Lung (tissue), 12 donors: ENCODE data around the gene NBAS. TPM values are rescaled to one million over a fixed set of nuclear protein-coding genes. Genes with fewer than 3 reads are reported as not detected.

Source experiments
- ATAC-seq: fragments of 200-7000 bp; cut with Tn5 transposase; one replicate; pipeline ENCODE4 v1.9.1; 2020; ENCODE audit warnings: moderate number of reproducible peaks; ENCODE audit not compliant: insufficient read depth, low FRiP score
- DNase-seq, 3 donors: peaks; one replicate each; pipeline ENCODE4 v3.0.0-alpha.2; 2013 to 2017
- H3K27ac ChIP-seq, 2 donors: one replicate each; pipeline ENCODE4 v1.5.1; 2013; ENCODE audit warnings: mild to moderate bottlenecking in 2 of 2, moderate library complexity in 2 of 2, control low read depth in 1 of 2, inconsistent platforms in 1 of 2, low read depth in 1 of 2, low read length in 1 of 2
- H3K27me3 ChIP-seq, 3 donors: one replicate each; pipeline ENCODE4 v1.5.1; 2013; ENCODE audit warnings: low read length in 2 of 3; ENCODE audit not compliant: control insufficient read depth in 3 of 3, insufficient read depth in 3 of 3
- H3K36me3 ChIP-seq, 4 donors: one replicate each; pipeline ENCODE4 v1.5.1; 2013; ENCODE audit warnings: low read length in 4 of 4, mild to moderate bottlenecking in 1 of 4, moderate library complexity in 1 of 4; ENCODE audit not compliant: control insufficient read depth in 4 of 4, insufficient read depth in 4 of 4
- H3K4me1 ChIP-seq, 5 donors: one replicate each; pipeline ENCODE4 v1.5.1; 2013; ENCODE audit warnings: low read length in 5 of 5, mild to moderate bottlenecking in 2 of 5, moderate library complexity in 1 of 5; ENCODE audit not compliant: control insufficient read depth in 5 of 5, insufficient read depth in 5 of 5
- H3K4me3 ChIP-seq: one replicate; pipeline ENCODE4 v1.5.1; 2013; ENCODE audit warnings: mild to moderate bottlenecking, control low read depth, moderate library complexity
- H3K9ac ChIP-seq, 2 donors: one replicate each; pipeline ENCODE4 v1.5.1; 2013; ENCODE audit warnings: low read length in 2 of 2, control low read depth in 1 of 2; ENCODE audit not compliant: insufficient read depth in 1 of 2
- H3K9me3 ChIP-seq, 4 donors: one replicate each; pipeline ENCODE4 v1.5.1; 2013; ENCODE audit warnings: low read length in 3 of 4, mild to moderate bottlenecking in 1 of 4, moderate library complexity in 1 of 4; ENCODE audit not compliant: control insufficient read depth in 4 of 4, insufficient read depth in 3 of 4
- CTCF ChIP-seq: IDR thresholded peaks from 2 replicates; pipeline ENCODE4 v1.5.1; 2012; ENCODE audit warnings: mild to moderate bottlenecking; ENCODE audit errors: control extremely low read depth, extremely low read depth
- WGBS, 2 donors: extraction: QIAGEN DNeasy Blood & Tissue Kit; methylation state at CpG; one replicate each; pipeline ENCODE4 v1.1.7; 2013; 5-methylcytosine and 5-hydroxymethylcytosine counted together
- polyA plus RNA-seq, 2 donors: library from polyadenylated mRNA; stranded (reverse); fragments of 200-250 nt; gene quantifications; one replicate each; pipeline ENCODE4 v1.2.1, GENCODE V29; 2013
- total RNA-seq, 2 donors: library from RNA; depleted of rRNA in 1 of 2; stranded (reverse); fragments of >200 nt in 1 of 2; gene quantifications; one replicate each; pipeline ENCODE4 v1.2.1, GENCODE V29; 2014 to 2021
- donor health status: control.
- donor health status: control.
- donor health status: Bipolar disorder and iron deficiency.
- donor health status: healthy.
- donor health status: DM: yes; HTN: yes; CAD: no.

Gene NBAS
- total and polyA plus RNA-seq, 4 donors = 15.6 to 61.3 (median 35.4) TPM

DNA sequence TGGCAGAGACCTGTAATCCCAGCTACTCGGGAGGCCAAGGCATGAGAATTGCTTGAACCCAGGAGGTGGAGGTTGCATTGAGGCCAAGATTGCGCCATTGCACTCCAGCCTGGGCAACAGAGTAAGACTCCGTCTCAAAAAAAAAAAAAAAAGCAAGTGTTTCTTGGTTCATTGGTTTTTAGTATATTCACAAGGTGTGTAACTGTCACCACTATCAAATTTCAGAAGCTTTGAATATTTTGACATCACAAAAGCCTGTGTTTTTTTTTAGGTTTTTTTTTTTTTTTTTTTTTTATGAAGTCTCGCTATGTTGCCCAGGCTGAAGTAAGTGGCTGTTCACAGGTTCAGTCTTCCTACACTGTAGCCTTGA lies 47.2 kb upstream of the NBAS start:
- ATAC-seq (no peak), DNase-seq (no peak)
- no peak for TF ChIP-seq CTCF
- H3K27me3 ChIP-seq = no peaks in the 10 kb centered on the region
- no peaks in the 10 kb centered on the region for H3K9me3 ChIP-seq
- no peak overlapping the region for H3K27ac ChIP-seq
- no peaks in the 10 kb centered on the region for H3K4me1 ChIP-seq
- H3K9ac ChIP-seq = no peak overlapping the region
- no peak overlapping the region for H3K4me3 ChIP-seq
- peaks cover 22 to 48% (median 37%) of the 10 kb centered on the region in 4 donors for H3K36me3 ChIP-seq
- 94 to 98% methylated on average over 4 of the region's 4 CpGs for WGBS, 2 donors

DNA sequence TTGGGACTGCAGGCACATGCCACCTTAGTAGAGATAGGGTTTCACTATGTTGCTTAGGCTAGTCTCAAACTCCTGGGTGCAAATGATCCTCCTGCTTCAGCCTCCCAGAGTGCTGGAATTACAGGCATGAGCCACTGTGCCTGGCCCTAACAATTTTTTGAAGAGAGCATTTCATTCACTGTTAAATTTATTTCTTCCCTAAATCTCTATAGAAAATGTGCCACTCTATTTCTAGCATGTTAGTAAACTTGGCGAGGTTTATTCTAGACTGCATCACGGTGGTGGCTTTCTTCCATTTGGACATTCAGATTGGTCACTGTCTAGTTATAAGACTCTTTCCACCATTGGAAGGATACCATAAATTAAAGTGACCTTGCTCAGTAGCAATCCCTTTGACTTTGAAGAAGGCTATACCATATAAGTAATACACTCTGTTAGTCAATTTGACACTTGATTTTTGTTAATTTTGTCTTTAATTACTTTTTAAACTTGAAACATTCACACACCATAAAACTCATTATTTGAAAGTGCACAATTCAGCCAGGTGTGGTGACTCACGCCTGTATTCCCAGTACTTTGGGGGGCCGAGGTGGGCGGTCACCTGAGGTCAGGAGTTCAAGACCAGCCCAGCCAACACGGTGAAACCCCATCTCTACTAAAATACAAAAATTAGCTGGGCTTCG lies 46.7 kb upstream of the NBAS start:
- H3K9ac ChIP-seq = no peak overlapping the region
- WGBS, 2 donors = 97 to 98% methylated on average over 7 of the region's 7 CpGs

DNA sequence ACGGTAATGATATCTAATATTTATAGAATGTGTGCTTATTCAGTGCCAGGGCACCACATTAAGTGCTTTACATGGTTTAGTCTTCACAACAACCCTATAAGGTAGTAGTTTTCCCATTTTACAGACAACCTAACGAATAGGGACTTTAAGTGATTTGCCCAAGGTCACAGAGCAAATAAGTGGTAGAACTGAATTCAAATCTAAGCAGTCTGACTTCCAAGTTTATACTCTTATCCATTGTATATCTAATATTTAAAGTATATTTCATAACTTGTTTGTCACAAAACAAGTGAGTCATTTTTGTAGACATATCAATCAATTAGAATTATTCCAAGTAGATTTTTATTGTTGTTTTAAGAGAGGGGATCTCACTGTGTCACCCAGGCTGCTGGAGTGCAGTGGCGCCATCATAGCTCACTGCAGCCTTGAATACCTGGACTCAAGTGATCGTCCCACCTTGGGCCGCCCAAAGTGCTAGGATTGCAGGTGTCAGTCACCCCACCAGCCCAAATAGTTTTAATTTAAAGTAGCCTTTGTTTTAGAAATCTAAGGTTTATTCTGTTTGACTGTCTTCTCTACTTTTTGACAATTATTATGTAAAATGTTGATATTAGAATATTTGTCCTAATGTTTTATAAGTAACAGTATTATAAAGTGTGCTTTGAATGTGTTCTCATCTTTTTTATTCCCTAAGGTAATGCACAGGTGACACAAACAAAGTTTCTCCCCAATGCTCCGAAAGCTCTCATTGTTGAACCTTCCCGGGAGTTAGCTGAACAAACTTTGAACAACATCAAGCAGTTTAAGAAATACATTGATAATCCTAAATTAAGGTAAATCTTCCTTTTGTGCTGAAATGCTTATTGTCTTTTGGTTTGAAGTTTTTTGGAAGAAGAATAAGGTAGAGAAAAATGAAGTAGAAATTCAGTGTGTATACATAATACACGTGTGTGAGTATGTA lies 45.6 kb upstream of the NBAS start:
- 91 to 94% methylated on average over 8 of the region's 8 CpGs for WGBS, 2 donors
- Histone ChIP-seq H3K9ac (no peak overlapping the region), H3K36me3 (peaks cover 27 to 57% (median 44%) of the 10 kb centered on the region in 4 donors), H3K4me1 (no peaks in the 10 kb centered on the region), H3K27ac (no peak overlapping the region), H3K9me3 (no peaks in the 10 kb centered on the region), H3K4me3 (no peak overlapping the region), H3K27me3 (no peaks in the 10 kb centered on the region)
- no peak for ATAC-seq
- DNase-seq = no peak
- TF ChIP-seq CTCF = no peak

More for the DNA sequence above, 46.7 kb upstream of the NBAS start:
- no peak for DNase-seq
- Histone ChIP-seq H3K4me1 (no peaks in the 10 kb centered on the region), H3K27me3 (no peaks in the 10 kb centered on the region), H3K9me3 (no peaks in the 10 kb centered on the region), H3K4me3 (no peak overlapping the region), H3K36me3 (peaks cover 22 to 53% (median 38%) of the 10 kb centered on the region in 4 donors), H3K27ac (no peak overlapping the region)
- no peak for ATAC-seq
- TF ChIP-seq CTCF = no peak
